ENCODE measurements around the gene LRP1B.

DNA sequence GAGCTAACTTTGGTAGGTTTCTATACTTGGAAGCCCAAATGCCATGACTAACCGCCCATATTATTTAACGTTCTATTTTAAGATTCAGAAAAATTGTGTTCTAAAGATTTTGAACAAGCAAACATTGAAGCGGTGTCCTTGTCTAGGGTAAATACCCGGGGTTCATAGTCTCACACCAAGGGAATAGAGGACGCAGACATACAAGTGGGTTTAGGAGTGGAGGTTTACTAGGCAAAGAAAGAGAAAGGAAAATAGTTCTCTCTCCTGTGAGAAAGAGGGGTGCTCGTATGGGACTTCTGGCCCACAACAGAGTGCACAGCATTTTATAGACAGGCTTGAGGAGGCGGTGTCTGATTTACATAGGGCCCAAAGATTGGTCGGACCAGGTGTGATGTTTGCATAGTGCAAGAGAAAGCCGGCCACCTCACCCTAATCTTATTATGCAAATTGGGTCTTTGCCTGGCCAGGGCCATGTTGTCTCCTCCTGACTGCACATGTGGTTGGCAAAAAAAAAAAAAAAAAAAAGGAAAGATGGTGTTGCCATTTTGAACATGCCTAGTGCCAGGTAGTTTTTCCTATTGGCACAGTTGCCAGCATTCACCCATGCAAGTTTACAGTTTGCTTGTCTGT lies 1062.6 kb downstream of the LRP1B start:
- no peak for TF ChIP-seq CTCF (conservative IDR thresholded peaks at IDR 0.05 in 1 of 2, IDR thresholded peaks at IDR 0.05 in 1 of 2; ENCODE audit: extremely low read depth in 1 of 2, insufficient read depth in 1 of 2, low read depth in 1 of 2, low read length in 2 of 2)
- no peak for TF ChIP-seq EZH2 (IDR thresholded peaks at IDR 0.05; ENCODE audit: borderline replicate concordance, low read length)
